Islet precursor cell (in vitro differentiated cells): ENCODE measurements around the gene KLHL34.

ENCODE experiments used
- DNase-seq: peaks from one replicate; pipeline ENCODE4 v3.0.0-alpha.2; 2018

Gene KLHL34

GRCh38 chrX:21645886-21646285 lies 12.2 kb downstream of the KLHL34 start:
- DNase-seq, result no peak

GRCh38 chrX:21645431-21645830 lies 12.7 kb downstream of the KLHL34 start:
- DNase-seq, result no peak

- DNase-seq, result no peak
Measured at GRCh38 chrX:21639775-21640174, 18.4 kb downstream of the KLHL34 start.

- no peak for DNase-seq
Measured at GRCh38 chrX:21638311-21638710, 19.8 kb downstream of the KLHL34 start.

- no peak for DNase-seq
Measured at GRCh38 chrX:21632027-21632426, 26.1 kb downstream of the KLHL34 start.

GRCh38 chrX:21623778-21624501 lies 34.2 kb downstream of the KLHL34 start:
- no peak for DNase-seq

- DNase-seq, result no peak
Measured at GRCh38 chrX:21620234-21620633, 37.9 kb downstream of the KLHL34 start.

GRCh38 chrX:21616386-21616785 lies 41.7 kb downstream of the KLHL34 start:
- no peak for DNase-seq

- DNase-seq, result no peak
Measured at GRCh38 chrX:21612154-21612553, 46.0 kb downstream of the KLHL34 start.

GRCh38 chrX:21610168-21610567 lies 48.0 kb downstream of the KLHL34 start:
- no peak for DNase-seq

GRCh38 chrX:21606002-21606401 lies 52.1 kb downstream of the KLHL34 start:
- no peak for DNase-seq
